ENCODE results near the gene GALNT7.

DNA sequence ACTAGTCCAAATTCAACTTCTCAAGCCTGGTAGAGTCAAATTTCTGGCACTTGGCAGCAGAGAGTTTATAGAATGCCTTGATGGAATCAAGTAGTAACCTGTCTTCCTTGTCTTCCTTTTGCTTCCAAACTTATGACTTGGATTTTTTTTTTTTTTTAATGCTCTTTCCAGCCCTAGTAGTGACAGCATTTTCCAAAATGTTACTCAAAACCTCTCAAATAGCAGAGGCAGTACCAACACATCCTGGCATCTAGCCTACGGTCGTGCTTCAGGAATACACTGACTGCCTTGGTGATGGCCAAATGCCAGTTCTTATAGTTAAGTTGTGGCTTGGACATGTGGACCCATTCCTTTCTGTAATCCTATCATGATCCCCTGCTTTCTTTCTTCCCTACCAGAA, 46.0 kb downstream of the GALNT7 start:
- TF ChIP-seq, protein P1, sequence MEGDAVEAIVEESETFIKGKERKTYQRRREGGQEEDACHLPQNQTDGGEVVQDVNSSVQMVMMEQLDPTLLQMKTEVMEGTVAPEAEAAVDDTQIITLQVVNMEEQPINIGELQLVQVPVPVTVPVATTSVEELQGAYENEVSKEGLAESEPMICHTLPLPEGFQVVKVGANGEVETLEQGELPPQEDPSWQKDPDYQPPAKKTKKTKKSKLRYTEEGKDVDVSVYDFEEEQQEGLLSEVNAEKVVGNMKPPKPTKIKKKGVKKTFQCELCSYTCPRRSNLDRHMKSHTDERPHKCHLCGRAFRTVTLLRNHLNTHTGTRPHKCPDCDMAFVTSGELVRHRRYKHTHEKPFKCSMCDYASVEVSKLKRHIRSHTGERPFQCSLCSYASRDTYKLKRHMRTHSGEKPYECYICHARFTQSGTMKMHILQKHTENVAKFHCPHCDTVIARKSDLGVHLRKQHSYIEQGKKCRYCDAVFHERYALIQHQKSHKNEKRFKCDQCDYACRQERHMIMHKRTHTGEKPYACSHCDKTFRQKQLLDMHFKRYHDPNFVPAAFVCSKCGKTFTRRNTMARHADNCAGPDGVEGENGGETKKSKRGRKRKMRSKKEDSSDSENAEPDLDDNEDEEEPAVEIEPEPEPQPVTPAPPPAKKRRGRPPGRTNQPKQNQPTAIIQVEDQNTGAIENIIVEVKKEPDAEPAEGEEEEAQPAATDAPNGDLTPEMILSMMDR (IDR thresholded peaks at IDR 0.05; ENCODE audit: poor library complexity, severe bottlenecking) = no peak
- TF ChIP-seq POLR2AphosphoS5 (IDR thresholded peaks at IDR 0.05) = no peak
- TF ChIP-seq MXI1 (conservative IDR thresholded peaks at IDR 0.05; ENCODE audit: poor library complexity, severe bottlenecking) = no peak
- TF ChIP-seq EZH2 (IDR thresholded peaks at IDR 0.05; ENCODE audit: borderline replicate concordance, insufficient read depth, low read length, poor library complexity, severe bottlenecking) = no peak
- no peak for TF ChIP-seq EP300 (conservative IDR thresholded peaks at IDR 0.05; ENCODE audit: poor library complexity, severe bottlenecking)
- TF ChIP-seq, protein P2, sequence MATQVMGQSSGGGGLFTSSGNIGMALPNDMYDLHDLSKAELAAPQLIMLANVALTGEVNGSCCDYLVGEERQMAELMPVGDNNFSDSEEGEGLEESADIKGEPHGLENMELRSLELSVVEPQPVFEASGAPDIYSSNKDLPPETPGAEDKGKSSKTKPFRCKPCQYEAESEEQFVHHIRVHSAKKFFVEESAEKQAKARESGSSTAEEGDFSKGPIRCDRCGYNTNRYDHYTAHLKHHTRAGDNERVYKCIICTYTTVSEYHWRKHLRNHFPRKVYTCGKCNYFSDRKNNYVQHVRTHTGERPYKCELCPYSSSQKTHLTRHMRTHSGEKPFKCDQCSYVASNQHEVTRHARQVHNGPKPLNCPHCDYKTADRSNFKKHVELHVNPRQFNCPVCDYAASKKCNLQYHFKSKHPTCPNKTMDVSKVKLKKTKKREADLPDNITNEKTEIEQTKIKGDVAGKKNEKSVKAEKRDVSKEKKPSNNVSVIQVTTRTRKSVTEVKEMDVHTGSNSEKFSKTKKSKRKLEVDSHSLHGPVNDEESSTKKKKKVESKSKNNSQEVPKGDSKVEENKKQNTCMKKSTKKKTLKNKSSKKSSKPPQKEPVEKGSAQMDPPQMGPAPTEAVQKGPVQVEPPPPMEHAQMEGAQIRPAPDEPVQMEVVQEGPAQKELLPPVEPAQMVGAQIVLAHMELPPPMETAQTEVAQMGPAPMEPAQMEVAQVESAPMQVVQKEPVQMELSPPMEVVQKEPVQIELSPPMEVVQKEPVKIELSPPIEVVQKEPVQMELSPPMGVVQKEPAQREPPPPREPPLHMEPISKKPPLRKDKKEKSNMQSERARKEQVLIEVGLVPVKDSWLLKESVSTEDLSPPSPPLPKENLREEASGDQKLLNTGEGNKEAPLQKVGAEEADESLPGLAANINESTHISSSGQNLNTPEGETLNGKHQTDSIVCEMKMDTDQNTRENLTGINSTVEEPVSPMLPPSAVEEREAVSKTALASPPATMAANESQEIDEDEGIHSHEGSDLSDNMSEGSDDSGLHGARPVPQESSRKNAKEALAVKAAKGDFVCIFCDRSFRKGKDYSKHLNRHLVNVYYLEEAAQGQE (IDR thresholded peaks at IDR 0.05; ENCODE audit: borderline replicate concordance) = no peak
- no peak for TF ChIP-seq RAD21 (conservative IDR thresholded peaks at IDR 0.05)

Measured in neural cell (in vitro differentiated cells).